HCT116 (cell line): Measurements from ENCODE around the gene ACAD9. TPM values are rescaled to one million over a fixed set of nuclear protein-coding genes. Genes with fewer than 3 reads are reported as not detected.

ENCODE experiments used
- ATAC-seq: fragments of 200-7000 bp; cut with Tn5 transposase; 2 replicates; pipeline ENCODE4 v1.9.1; 2020; ENCODE audit warnings: mild to moderate bottlenecking, moderate library complexity
- BruUV-seq: library from RNA; stranded (reverse); fragments of 400-500 nt; replicated peaks from 2 replicates; lab custom pipeline; 2021; lab: Mats Ljungman, UMichigan
- CTCF ChIA-PET: fragments of 300-600 bp; sonication (Branson Sonifier 250); formaldehyde crosslinking; loops from one replicate; lab custom pipeline; 2021; ENCODE audit warnings: antibody characterized with exemption; lab: Charles Lee
- POLR2A ChIA-PET: fragments of 300-600, 350-600 bp; sonication (Branson Sonifier 250); formaldehyde crosslinking; loops from one replicate; lab custom pipeline; 2021; ENCODE audit warnings: antibody characterized with exemption; lab: Charles Lee
- RAD21 ChIA-PET, 2 experiments: fragments of 300-600 bp; sonication (Branson Sonifier 250); formaldehyde crosslinking; loops; one replicate each; lab custom pipeline; 2023; ENCODE audit warnings: low total read pairs in 2 of 2; ENCODE audit not compliant: uncharacterized antibody in 2 of 2, unreplicated experiment in 2 of 2, low non-redundant PET in 1 of 2; lab: Charles Lee
- DNase-seq: peaks from one replicate; pipeline ENCODE4 v3.0.0-alpha.2; 2010; ENCODE audit warnings: low read depth, low spot score
- H2AFZ ChIP-seq: fragments of 200-600 bp; shearing (Covaris generic), sonication (generic); 2 replicates; pipeline ENCODE4 v1.6.1; 2017; ENCODE audit warnings: low read depth, mixed run types, mixed read lengths, antibody characterized with exemption, low read length; ENCODE audit not compliant: poor library complexity, severe bottlenecking
- H3K27ac ChIP-seq: 2 replicates; pipeline ENCODE4 v1.5.1; 2012; ENCODE audit warnings: low read depth, low read length
- H3K27me3 ChIP-seq: fragments of 200-600 bp; sonication (generic); 2 replicates; pipeline ENCODE4 v1.6.1; 2016; ENCODE audit warnings: mixed run types, low read length, mixed read lengths; ENCODE audit not compliant: insufficient read depth
- H3K36me3 ChIP-seq, 2 experiments: fragments of 200-500 bp in 1 of 2; fragments of 200-600 bp in 1 of 2; sonication (Bioruptor generic) in 1 of 2; sonication (generic) in 1 of 2; 2 replicates each; pipeline versions ENCODE4 v1.5.1 to v1.6.1; 2014 to 2016; ENCODE audit warnings: low read length in 2 of 2, inconsistent platforms in 1 of 2, mixed read lengths in 1 of 2, mixed run types in 1 of 2; ENCODE audit not compliant: insufficient read depth in 2 of 2, control insufficient read depth in 1 of 2
- H3K4me1 ChIP-seq, 2 experiments: fragments of 200-600 bp in 1 of 2; sonication (generic) in 1 of 2; 2 replicates each; pipeline versions ENCODE4 v1.5.1 to v1.6.1; 2012 to 2017; ENCODE audit warnings: low read length in 2 of 2, inconsistent platforms in 1 of 2, mild to moderate bottlenecking in 1 of 2, mixed read lengths in 1 of 2, mixed run types in 1 of 2, moderate library complexity in 1 of 2; ENCODE audit not compliant: insufficient read depth in 2 of 2, control insufficient read depth in 1 of 2
- H3K4me2 ChIP-seq: fragments of 200-600 bp; sonication (generic); 2 replicates; pipeline ENCODE4 v1.6.1; 2017; ENCODE audit warnings: mixed run types, low read length, mixed read lengths
- H3K4me3 ChIP-seq, 2 experiments: fragments of 200-600 bp in 1 of 2; sonication (generic) in 1 of 2; replicated peaks in 1 of 2; 2 replicates each; pipeline ENCODE4 v1.5.1; 2011 to 2016; ENCODE audit warnings: low read length in 2 of 2, control low read depth in 1 of 2, low read depth in 1 of 2, mild to moderate bottlenecking in 1 of 2, mixed read lengths in 1 of 2, mixed run types in 1 of 2
- H3K79me2 ChIP-seq: fragments of 200-600 bp; sonication (generic); 2 replicates; pipeline ENCODE4 v1.6.1; 2017; ENCODE audit warnings: mild to moderate bottlenecking, mixed run types, low read length, moderate library complexity, mixed read lengths; ENCODE audit not compliant: insufficient read depth
- H3K9ac ChIP-seq: fragments of 200-600 bp; sonication (generic); 2 replicates; pipeline ENCODE4 v1.6.1; 2016; ENCODE audit warnings: low read length, mixed read lengths
- H3K9me2 ChIP-seq: fragments of 200-600 bp; sonication (generic), shearing (Covaris generic); 2 replicates; pipeline ENCODE4 v1.6.1; 2017; ENCODE audit warnings: mixed run types, mild to moderate bottlenecking, moderate library complexity; ENCODE audit not compliant: insufficient read depth
- H3K9me3 ChIP-seq, 2 experiments: fragments of 200-500 bp in 1 of 2; fragments of 200-600 bp in 1 of 2; sonication (Bioruptor generic) in 1 of 2; sonication (generic) in 1 of 2; 2 replicates each; pipeline ENCODE4 v1.6.1; 2014 to 2017; ENCODE audit warnings: low read length in 2 of 2, mixed read lengths in 2 of 2, inconsistent platforms in 1 of 2, low read depth in 1 of 2, mild to moderate bottlenecking in 1 of 2, mixed run types in 1 of 2, moderate library complexity in 1 of 2; ENCODE audit not compliant: control insufficient read depth in 1 of 2, insufficient read depth in 1 of 2
- H4K20me1 ChIP-seq: fragments of 200-600 bp; sonication (generic), shearing (Covaris generic); 2 replicates; pipeline ENCODE4 v1.6.1; 2017; ENCODE audit warnings: mixed run types, mild to moderate bottlenecking, moderate library complexity; ENCODE audit not compliant: insufficient read depth
- CBX3 ChIP-seq: IDR thresholded peaks from 2 replicates; pipeline ENCODE4 v1.6.1; 2012; ENCODE audit warnings: low read depth
- EZH2 ChIP-seq: fragments of 200-600 bp; sonication (generic); IDR thresholded peaks from 2 replicates; pipeline ENCODE4 v1.6.1; 2017; ENCODE audit warnings: antibody characterized with exemption, mixed run types
- FOSL1 ChIP-seq: IDR thresholded peaks from 2 replicates; pipeline ENCODE4 v1.6.1; 2012; ENCODE audit warnings: low read depth
- RAD21 ChIP-seq: IDR thresholded peaks from 2 replicates; pipeline ENCODE4 v1.6.1; 2012; ENCODE audit warnings: low read depth, mild to moderate bottlenecking
- SP1 ChIP-seq: IDR thresholded peaks from 2 replicates; pipeline ENCODE4 v1.6.1; 2012; ENCODE audit warnings: low read depth
- TCF7L2 ChIP-seq: IDR thresholded peaks from 2 replicates; pipeline ENCODE4 v1.7.0; 2011; ENCODE audit warnings: borderline replicate concordance, inconsistent platforms; ENCODE audit not compliant: insufficient read depth, insufficient read length; ENCODE audit errors: extremely low read depth
- ZFX ChIP-seq: fragments of 450-650 bp; IDR thresholded peaks from 2 replicates; pipeline ENCODE4 v1.6.1; 2017
- intact Hi-C: fragments of 100-400 bp; cut with micrococcal nuclease; formaldehyde crosslinking; loops from 2 replicates; pipeline ENCODE4 v1.10.0; 2022
- total RNA-seq: library from RNA; stranded (reverse); gene quantifications from one replicate; pipeline ENCODE4 v1.2.1, GENCODE V29; 2021; ENCODE audit not compliant: unreplicated experiment
- TF ChIP-seq, protein P1 (sequence below): IDR thresholded peaks from 2 replicates; pipeline ENCODE4 v1.6.1; 2012
- TF ChIP-seq, protein P2 (sequence below): IDR thresholded peaks from 2 replicates; pipeline ENCODE4 v1.6.1; 2011; ENCODE audit warnings: mild to moderate bottlenecking, low read length, moderate library complexity; ENCODE audit not compliant: insufficient replicate concordance; ENCODE audit errors: extremely low read depth

Gene ACAD9
- total RNA-seq, 1 experiment from 2014 or later: 55.8 TPM

DNA sequence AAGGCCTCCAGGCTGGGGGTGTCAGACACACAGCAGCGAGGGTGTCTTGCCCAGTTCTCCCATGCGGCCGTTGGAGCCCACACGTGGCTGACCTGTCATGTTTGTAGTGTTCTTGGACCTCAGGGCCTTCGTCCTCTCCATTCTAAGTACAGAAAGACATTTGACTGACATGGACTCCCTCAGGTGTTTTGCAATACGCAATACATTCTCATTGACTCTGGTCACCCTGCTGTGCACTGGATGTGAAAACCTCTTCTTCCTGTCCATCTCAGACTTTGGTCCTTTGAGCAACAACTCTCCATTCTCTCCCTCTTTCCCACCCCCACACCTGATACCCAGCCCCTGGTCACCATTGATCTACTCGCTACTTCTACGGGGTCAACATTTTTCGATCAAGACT is 28.9 kb upstream of the ACAD9 start:
- no peak overlapping the region for H3K4me2 ChIP-seq
- RAD21 ChIA-PET: no interaction called here
- H3K9me2 ChIP-seq: no peaks in the 10 kb centered on the region
- POLR2A ChIA-PET: no interaction called here
- BruUV-seq: no TSS peak
- peaks cover 0 to 14% of the 10 kb centered on the region in 2 experiments; a peak in 2 of 4 replicates for H3K9me3 ChIP-seq
- H4K20me1 ChIP-seq: no peaks in the 10 kb centered on the region
- no peak for TF ChIP-seq CBX3
- TF ChIP-seq EZH2: no peak
- no peak for TF ChIP-seq FOSL1
- TF ChIP-seq, protein P1, sequence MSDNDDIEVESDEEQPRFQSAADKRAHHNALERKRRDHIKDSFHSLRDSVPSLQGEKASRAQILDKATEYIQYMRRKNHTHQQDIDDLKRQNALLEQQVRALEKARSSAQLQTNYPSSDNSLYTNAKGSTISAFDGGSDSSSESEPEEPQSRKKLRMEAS: no peak
- TF ChIP-seq, protein P2, sequence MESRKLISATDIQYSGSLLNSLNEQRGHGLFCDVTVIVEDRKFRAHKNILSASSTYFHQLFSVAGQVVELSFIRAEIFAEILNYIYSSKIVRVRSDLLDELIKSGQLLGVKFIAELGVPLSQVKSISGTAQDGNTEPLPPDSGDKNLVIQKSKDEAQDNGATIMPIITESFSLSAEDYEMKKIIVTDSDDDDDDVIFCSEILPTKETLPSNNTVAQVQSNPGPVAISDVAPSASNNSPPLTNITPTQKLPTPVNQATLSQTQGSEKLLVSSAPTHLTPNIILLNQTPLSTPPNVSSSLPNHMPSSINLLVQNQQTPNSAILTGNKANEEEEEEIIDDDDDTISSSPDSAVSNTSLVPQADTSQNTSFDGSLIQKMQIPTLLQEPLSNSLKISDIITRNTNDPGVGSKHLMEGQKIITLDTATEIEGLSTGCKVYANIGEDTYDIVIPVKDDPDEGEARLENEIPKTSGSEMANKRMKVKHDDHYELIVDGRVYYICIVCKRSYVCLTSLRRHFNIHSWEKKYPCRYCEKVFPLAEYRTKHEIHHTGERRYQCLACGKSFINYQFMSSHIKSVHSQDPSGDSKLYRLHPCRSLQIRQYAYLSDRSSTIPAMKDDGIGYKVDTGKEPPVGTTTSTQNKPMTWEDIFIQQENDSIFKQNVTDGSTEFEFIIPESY: no peak
- TF ChIP-seq TCF7L2: no peak
- TF ChIP-seq SP1: no peak
- no peak for TF ChIP-seq RAD21
- TF ChIP-seq ZFX: no peak
- H3K27ac ChIP-seq: no peak overlapping the region
- H3K4me3 ChIP-seq: no peak overlapping the region
- CTCF ChIA-PET: interaction anchor here (1.0 kb wide), 1 partner anchor 13 kb away, joined by 3 read pairs; no protein-coding TSS in a partner anchor
- H3K4me1 ChIP-seq: peaks cover 1 to 10% of the 10 kb centered on the region in 2 experiments; a peak in 3 of 4 replicates
- no peaks in the 10 kb centered on the region for H3K79me2 ChIP-seq
- no peak overlapping the region for H2AFZ ChIP-seq
- no peaks in the 10 kb centered on the region for H3K36me3 ChIP-seq
- no peaks in the 10 kb centered on the region for H3K27me3 ChIP-seq
- H3K9ac ChIP-seq: no peak overlapping the region
- no peak for ATAC-seq
- intact Hi-C loops: no loop called here
- no peak for DNase-seq
